GM12891 (cell line): ENCODE results near the gene DAB1.

Experiments
- DNase-seq: peaks from one replicate; pipeline ENCODE4 v3.0.0; 2011; ENCODE audit warnings: low spot score; ENCODE audit not compliant: insufficient read length
- FAIRE-seq: peaks from 2 replicates; lab custom pipeline; 2011; peaks lifted over from hg19 to GRCh38; lab: Jason Lieb, UNC
- PAX5 ChIP-seq: IDR thresholded peaks from 2 replicates; pipeline ENCODE4 v1.6.1; 2011; ENCODE audit warnings: low read length, moderate library complexity, mild to moderate bottlenecking; ENCODE audit not compliant: insufficient read depth, severe bottlenecking
- POLR2A ChIP-seq: IDR thresholded peaks from 2 replicates; pipeline ENCODE4 v1.6.1; 2011; ENCODE audit warnings: low read depth, low read length, control low read depth
- POLR2AphosphoS5 ChIP-seq: IDR thresholded peaks from 2 replicates; pipeline ENCODE4 v1.6.1; 2011; ENCODE audit warnings: low read depth, low read length, control low read depth
- POU2F2 ChIP-seq: IDR thresholded peaks from 2 replicates; pipeline ENCODE4 v1.6.1; 2011; ENCODE audit warnings: low read depth, mild to moderate bottlenecking, control low read depth, low read length, moderate library complexity
- SPI1 ChIP-seq: IDR thresholded peaks from 2 replicates; pipeline ENCODE4 v1.6.1; 2011; ENCODE audit warnings: low read depth, low read length, control low read depth
- TAF1 ChIP-seq: IDR thresholded peaks from 2 replicates; pipeline ENCODE4 v1.6.1; 2011; ENCODE audit warnings: low read depth, low read length, control low read depth

DAB1 gene

DNA sequence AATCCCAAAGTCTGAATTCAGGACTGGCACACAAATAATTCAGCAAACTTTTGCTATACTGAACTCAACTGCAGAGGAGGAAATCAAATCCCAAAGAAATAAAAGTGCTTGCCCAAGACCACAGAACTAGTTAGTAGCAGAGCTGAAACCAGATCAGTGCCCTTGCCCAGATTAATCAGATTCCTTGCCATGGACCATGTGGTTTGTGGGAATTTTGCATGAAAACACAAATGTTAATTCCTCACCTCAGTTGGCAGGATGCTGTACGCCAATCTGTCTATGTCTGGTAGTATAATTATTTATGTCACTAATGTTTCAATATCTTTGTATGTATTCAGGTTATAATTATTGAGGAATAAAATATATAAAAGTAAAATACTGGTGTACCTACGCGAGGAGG, 173.8 kb downstream of the DAB1 start:
- FAIRE-seq: no peak
- TF ChIP-seq PAX5: no peak
- TF ChIP-seq POU2F2: no peak
- no peak for TF ChIP-seq SPI1
- no peak for TF ChIP-seq POLR2AphosphoS5
- TF ChIP-seq POLR2A: no peak
- no peak for TF ChIP-seq TAF1
- no peak for DNase-seq

- DNase-seq: no peak
- no peak for FAIRE-seq
- TF ChIP-seq POLR2A (no peak), PAX5 (no peak), SPI1 (no peak), TAF1 (no peak), POU2F2 (no peak), POLR2AphosphoS5 (no peak)
Observed at GRCh38 chr1:57249511-57249910, 174.3 kb downstream of the DAB1 start.

GRCh38 chr1:57248830-57249229, 175.0 kb downstream of the DAB1 start:
- TF ChIP-seq POLR2A: no peak
- no peak for TF ChIP-seq PAX5
- TF ChIP-seq POLR2AphosphoS5: no peak
- no peak for TF ChIP-seq POU2F2
- no peak for TF ChIP-seq SPI1
- no peak for TF ChIP-seq TAF1
- no peak for DNase-seq
- FAIRE-seq: no peak

GRCh38 chr1:57238233-57238781, 185.6 kb downstream of the DAB1 start:
- no peak for DNase-seq
- TF ChIP-seq POLR2AphosphoS5 (no peak), SPI1 (no peak), TAF1 (no peak), POLR2A (no peak), POU2F2 (no peak), PAX5 (no peak)
- no peak for FAIRE-seq

- FAIRE-seq: no peak
- no peak for DNase-seq
- TF ChIP-seq PAX5 (no peak), POU2F2 (no peak), POLR2A (no peak), SPI1 (no peak), TAF1 (no peak), POLR2AphosphoS5 (no peak)
Observed at GRCh38 chr1:57235730-57236510, 187.9 kb downstream of the DAB1 start.

GRCh38 chr1:57234459-57234858, 189.4 kb downstream of the DAB1 start:
- DNase-seq (no peak), FAIRE-seq (no peak)
- TF ChIP-seq SPI1 (no peak), TAF1 (no peak), POLR2AphosphoS5 (no peak), PAX5 (no peak), POLR2A (no peak), POU2F2 (no peak)

GRCh38 chr1:57232500-57232899, 191.4 kb downstream of the DAB1 start:
- no peak for FAIRE-seq
- no peak for TF ChIP-seq POU2F2
- TF ChIP-seq TAF1: no peak
- TF ChIP-seq POLR2A: no peak
- TF ChIP-seq POLR2AphosphoS5: no peak
- no peak for TF ChIP-seq SPI1
- no peak for TF ChIP-seq PAX5
- DNase-seq: no peak

DNA sequence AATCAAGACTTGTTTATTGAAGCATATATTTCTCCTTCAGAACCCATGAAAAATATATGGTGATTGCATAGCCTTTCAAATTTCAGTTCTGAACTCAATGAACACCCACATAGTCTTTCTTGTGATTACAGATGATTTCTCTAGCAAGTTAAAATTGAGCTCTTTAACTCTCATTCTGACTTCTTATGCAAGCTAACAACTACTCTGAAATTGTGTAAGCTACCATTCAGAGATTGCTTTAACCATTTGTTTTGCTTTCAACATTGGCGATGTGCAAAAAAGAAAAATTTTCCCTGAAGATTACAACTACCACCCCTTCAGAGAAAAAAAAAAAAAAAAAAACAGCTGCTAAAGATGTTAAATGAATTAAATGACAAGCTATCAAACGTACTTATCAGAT, 193.9 kb downstream of the DAB1 start:
- FAIRE-seq: no peak

GRCh38 chr1:57229076-57229475, 194.8 kb downstream of the DAB1 start:
- DNase-seq (no peak), FAIRE-seq (no peak)
- TF ChIP-seq POLR2A: no peak

More for the DNA sequence above, 193.9 kb downstream of the DAB1 start:
- TF ChIP-seq TAF1: no peak
- TF ChIP-seq POLR2AphosphoS5: no peak
- no peak for TF ChIP-seq PAX5
- no peak for TF ChIP-seq POLR2A
- no peak for TF ChIP-seq POU2F2
- TF ChIP-seq SPI1: no peak
- no peak for DNase-seq

- FAIRE-seq: no peak
- TF ChIP-seq POLR2AphosphoS5: no peak
- DNase-seq: no peak
Observed at GRCh38 chr1:57222801-57223200, 201.1 kb downstream of the DAB1 start.
